Endodermal cell (in vitro differentiated cells): ENCODE measurements around the gene BICRA. TPM values are rescaled to one million over a fixed set of nuclear protein-coding genes. Genes with fewer than 3 reads are reported as not detected.

ENCODE experiments used
- DNase-seq: peaks from one replicate; pipeline ENCODE4 v3.0.0-alpha.2; 2017
- H3K27ac ChIP-seq: 2 replicates; pipeline ENCODE4 v1.5.1; 2013; ENCODE audit warnings: mild to moderate bottlenecking, low read depth, low read length, moderate library complexity
- H3K27me3 ChIP-seq: 2 replicates; pipeline ENCODE4 v1.6.1; 2013; ENCODE audit warnings: mild to moderate bottlenecking, low read length, moderate library complexity; ENCODE audit not compliant: insufficient read depth, control insufficient read depth, poor library complexity, severe bottlenecking
- H3K36me3 ChIP-seq: 2 replicates; pipeline ENCODE4 v1.7.0; 2013; ENCODE audit warnings: mild to moderate bottlenecking, low read length, moderate library complexity; ENCODE audit not compliant: control insufficient read depth, insufficient read depth
- H3K4me1 ChIP-seq: one replicate; pipeline ENCODE4 v1.7.0; 2013; ENCODE audit warnings: low read length; ENCODE audit not compliant: control insufficient read depth, insufficient read depth
- H3K4me3 ChIP-seq: 2 replicates; pipeline ENCODE4 v1.5.1; 2013; ENCODE audit warnings: mild to moderate bottlenecking, low read length, moderate library complexity
- H3K9ac ChIP-seq: 2 replicates; pipeline ENCODE4 v1.6.1; 2013; ENCODE audit warnings: mild to moderate bottlenecking, low read length, moderate library complexity; ENCODE audit not compliant: poor library complexity, severe bottlenecking; ENCODE audit errors: extremely low read depth
- H3K9me3 ChIP-seq: 2 replicates; pipeline ENCODE4 v1.6.1; 2013; ENCODE audit warnings: mild to moderate bottlenecking, low read length, moderate library complexity; ENCODE audit not compliant: control insufficient read depth
- H3K27ac Mint-ChIP-seq: 2 replicates; pipeline ENCODE4 v1.8.0; 2020; ENCODE audit warnings: mixed read lengths
- H3K27me3 Mint-ChIP-seq: 2 replicates; pipeline ENCODE4 v1.8.0; 2021; ENCODE audit warnings: mild to moderate bottlenecking, mixed read lengths; ENCODE audit not compliant: insufficient read depth
- H3K36me3 Mint-ChIP-seq: 2 replicates; pipeline ENCODE4 v1.8.0; 2020; ENCODE audit warnings: low read depth, mixed read lengths
- H3K4me1 Mint-ChIP-seq: 2 replicates; pipeline ENCODE4 v1.8.0; 2020; ENCODE audit warnings: mixed read lengths
- H3K4me3 Mint-ChIP-seq: 2 replicates; pipeline ENCODE4 v1.8.0; 2020; ENCODE audit warnings: mild to moderate bottlenecking, moderate library complexity, mixed read lengths
- H3K9me3 Mint-ChIP-seq: 2 replicates; pipeline ENCODE4 v1.8.0; 2020; ENCODE audit warnings: mild to moderate bottlenecking, mixed read lengths
- CTCF ChIP-seq: fragments of 200-600 bp; sonication (generic); conservative IDR thresholded peaks from 2 replicates; pipeline ENCODE4 v1.5.0; 2021; ENCODE audit warnings: antibody characterized with exemption, mild to moderate bottlenecking
- WGBS, 2 experiments: methylation state at CpG; one replicate each; pipeline versions ENCODE4 v1.1.5 to v1.1.7; 2013; ENCODE audit warnings: missing lambda C conversion rate in 2 of 2, mixed read lengths in 1 of 2; ENCODE audit not compliant: insufficient coverage in 1 of 2, insufficient read length in 1 of 2; 5-methylcytosine and 5-hydroxymethylcytosine counted together
- total RNA-seq, 2 donors: library from RNA; stranded (reverse); fragmentation: NEBNext Ultra II Directional in 1 of 2; extraction: Animal tissue kit (Norgen Biotek cat#: 25700) in 1 of 2; gene quantifications; 2 replicates in 1 of 2; 3 replicates in 1 of 2; pipeline ENCODE4 v1.2.1, GENCODE V29; 2021

The BICRA gene
- total RNA-seq, 2 donors from 2014 or later: 30.0 to 30.1 TPM

DNA sequence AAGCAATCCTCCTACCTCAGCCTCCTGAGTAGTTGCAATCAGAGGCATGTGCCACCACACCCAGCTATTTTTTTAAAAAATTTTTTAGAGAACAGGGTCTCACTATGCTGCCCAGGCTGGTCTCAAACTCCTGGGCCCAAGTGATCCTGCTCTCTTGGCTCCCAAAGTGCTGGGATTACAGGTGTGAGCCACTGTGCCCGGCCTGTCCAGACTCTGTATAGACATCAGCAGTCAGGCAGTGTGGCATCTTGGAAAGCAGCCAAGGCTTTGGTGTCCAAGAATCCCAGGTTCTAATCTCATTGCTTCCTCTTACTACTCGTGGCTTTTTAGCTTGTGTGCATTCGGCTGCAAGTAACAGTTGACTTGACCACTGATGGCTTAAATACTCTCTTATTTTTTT lies 43.4 kb downstream of the BICRA start:
- no peak overlapping the region for H3K4me3 ChIP-seq
- no peak overlapping the region for H3K27ac Mint-ChIP-seq
- H3K9me3 Mint-ChIP-seq: peaks cover 24% of the 10 kb centered on the region
- H3K36me3 ChIP-seq: peaks cover 36% of the 10 kb centered on the region
- H3K27me3 ChIP-seq: no peaks in the 10 kb centered on the region
- 84 to 93% methylated on average over 3 of the region's 3 CpGs for WGBS, 2 experiments
- H3K27ac ChIP-seq: no peak overlapping the region
- no peak overlapping the region for H3K4me3 Mint-ChIP-seq
- H3K36me3 Mint-ChIP-seq: peaks cover 63% of the 10 kb centered on the region
- H3K4me1 ChIP-seq: peaks cover 5% of the 10 kb centered on the region
- no peaks in the 10 kb centered on the region for H3K27me3 Mint-ChIP-seq
- H3K4me1 Mint-ChIP-seq: peaks cover 21% of the 10 kb centered on the region
- H3K9ac ChIP-seq: no peak overlapping the region
- peaks cover 13% of the 10 kb centered on the region for H3K9me3 ChIP-seq
- TF ChIP-seq CTCF: no peak
- DNase-seq: no peak

DNA sequence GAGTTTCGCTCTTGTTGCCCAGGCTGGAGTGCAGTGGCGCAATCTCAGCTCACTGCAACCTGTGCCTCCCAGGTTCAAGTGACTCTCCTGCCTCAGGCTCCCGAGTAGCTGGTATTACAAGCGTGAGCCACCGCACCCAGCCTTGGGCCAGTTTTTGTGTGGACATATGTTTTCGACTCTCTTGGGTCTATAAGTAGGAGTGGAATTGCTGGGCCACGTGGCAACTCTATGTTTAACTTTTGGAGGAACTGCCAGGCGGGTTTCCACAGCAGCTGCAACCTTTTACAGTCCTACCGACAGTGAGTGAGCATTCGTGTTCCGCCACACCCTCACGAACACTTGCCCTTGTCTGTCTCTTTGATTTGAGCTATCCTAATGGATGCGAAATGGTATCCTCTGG lies 44.9 kb downstream of the BICRA start:
- TF ChIP-seq CTCF: no peak
- no peak for DNase-seq
- no peak overlapping the region for H3K9ac ChIP-seq
- Mint-ChIP-seq H3K27ac (no peak overlapping the region), H3K36me3 (peaks cover 64% of the 10 kb centered on the region), H3K9me3 (peaks cover 19% of the 10 kb centered on the region), H3K27me3 (no peaks in the 10 kb centered on the region), H3K4me1 (peaks cover 20% of the 10 kb centered on the region), H3K4me3 (no peak overlapping the region)
- no peak overlapping the region for H3K27ac ChIP-seq
- no peaks in the 10 kb centered on the region for H3K27me3 ChIP-seq
- peaks cover 13% of the 10 kb centered on the region for H3K9me3 ChIP-seq
- H3K4me1 ChIP-seq: no peaks in the 10 kb centered on the region
- H3K4me3 ChIP-seq: no peak overlapping the region
- WGBS, 2 experiments: 95 to 96% methylated on average over 11 to 13 of the region's 13 CpGs
- H3K36me3 ChIP-seq: peaks cover 36% of the 10 kb centered on the region

DNA sequence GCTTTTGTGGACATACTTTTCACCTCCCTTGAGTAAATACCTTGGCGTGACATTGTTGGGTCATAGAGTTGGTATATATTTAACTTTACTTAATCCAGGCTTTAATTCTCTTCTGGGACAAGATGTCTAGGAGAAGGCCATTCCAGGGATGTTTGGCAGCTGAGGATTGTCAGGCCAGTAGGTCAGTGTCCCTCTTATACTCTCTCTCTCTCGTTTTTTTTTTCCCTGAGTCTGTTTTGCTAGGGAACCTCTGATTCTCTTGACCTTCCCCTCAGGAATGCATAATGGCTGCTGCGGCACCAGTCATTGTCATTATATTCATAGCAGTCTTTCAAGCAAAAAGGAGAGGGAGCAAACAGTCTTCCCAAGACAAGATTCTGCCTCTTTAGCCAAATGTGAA lies 48.8 kb downstream of the BICRA start:
- no peak overlapping the region for H3K4me3 ChIP-seq
- 70 to 89% methylated on average over 1 to 2 of the region's 3 CpGs for WGBS, 2 experiments
- TF ChIP-seq CTCF: no peak
- Mint-ChIP-seq H3K27ac (peak overlapping the region; percentile 69), H3K9me3 (no peaks in the 10 kb centered on the region), H3K36me3 (peaks cover 46% of the 10 kb centered on the region), H3K4me1 (peaks cover 20% of the 10 kb centered on the region), H3K27me3 (no peaks in the 10 kb centered on the region), H3K4me3 (no peak overlapping the region)
- no peak overlapping the region for H3K27ac ChIP-seq
- H3K9ac ChIP-seq: no peak overlapping the region
- no peaks in the 10 kb centered on the region for H3K9me3 ChIP-seq
- no peaks in the 10 kb centered on the region for H3K27me3 ChIP-seq
- H3K4me1 ChIP-seq: no peaks in the 10 kb centered on the region
- DNase-seq: no peak
- H3K36me3 ChIP-seq: peaks cover 16% of the 10 kb centered on the region
